ENCODE measurements around the gene MEGF8.

Gene MEGF8
- 17.4 to 29.5 reads per million in 2 donors for total RNA-seq

GRCh38 chr19:42325308-42325895, at the start of gene MEGF8:
Gene MEGF8 (plus strand): TSS chr19:42325635. CDS start chr19:42326244, 609 bp downstream.
- DNase-seq: peak; percentile 95

- DNase-seq: no peak
Observed at GRCh38 chr19:42276284-42276683, 49.2 kb upstream of the MEGF8 start.

- DNase-seq: no peak
Observed at GRCh38 chr19:42276821-42277220, 48.6 kb upstream of the MEGF8 start.

GRCh38 chr19:42277821-42278451, 47.5 kb upstream of the MEGF8 start:
- no peak for DNase-seq

- no peak for DNase-seq
Observed at GRCh38 chr19:42278452-42279154, 46.8 kb upstream of the MEGF8 start.

- DNase-seq: no peak
Observed at GRCh38 chr19:42279155-42279901, 46.1 kb upstream of the MEGF8 start.

- DNase-seq: peak; percentile 81
Observed at GRCh38 chr19:42279902-42280814, 45.3 kb upstream of the MEGF8 start.

- DNase-seq: no peak
Observed at GRCh38 chr19:42280815-42281145, 44.7 kb upstream of the MEGF8 start.

GRCh38 chr19:42281146-42281826, 44.1 kb upstream of the MEGF8 start:
- no peak for DNase-seq

- DNase-seq: no peak
Observed at GRCh38 chr19:42281827-42282762, 43.3 kb upstream of the MEGF8 start.

GRCh38 chr19:42282819-42283187, 42.6 kb upstream of the MEGF8 start:
- DNase-seq: no peak

- DNase-seq: peak; percentile 96
Observed at GRCh38 chr19:42283188-42284065, 42.0 kb upstream of the MEGF8 start.

GRCh38 chr19:42284066-42284501, 41.4 kb upstream of the MEGF8 start:
- DNase-seq: peak; percentile 79

GRCh38 chr19:42284591-42285341, 40.7 kb upstream of the MEGF8 start:
- no peak for DNase-seq

GRCh38 chr19:42285541-42285941, 39.9 kb upstream of the MEGF8 start:
- no peak for DNase-seq

- DNase-seq: no peak
Observed at GRCh38 chr19:42285988-42286348, 39.5 kb upstream of the MEGF8 start.

- no peak for DNase-seq
Observed at GRCh38 chr19:42286349-42287016, 39.0 kb upstream of the MEGF8 start.

All from T-helper 9 cell (primary cell).